SH-SY5Y (cell line): ENCODE measurements around the gene TRPC4AP.

Experiments
- GATA2 ChIP-seq: IDR thresholded peaks from 2 replicates; pipeline ENCODE4 v1.6.1; 2011; ENCODE audit warnings: mild to moderate bottlenecking, low read depth, low read length
- GATA3 ChIP-seq: IDR thresholded peaks from 2 replicates; pipeline ENCODE4 v1.6.1; 2011; ENCODE audit warnings: low read depth, mild to moderate bottlenecking, low read length, moderate library complexity

DNA sequence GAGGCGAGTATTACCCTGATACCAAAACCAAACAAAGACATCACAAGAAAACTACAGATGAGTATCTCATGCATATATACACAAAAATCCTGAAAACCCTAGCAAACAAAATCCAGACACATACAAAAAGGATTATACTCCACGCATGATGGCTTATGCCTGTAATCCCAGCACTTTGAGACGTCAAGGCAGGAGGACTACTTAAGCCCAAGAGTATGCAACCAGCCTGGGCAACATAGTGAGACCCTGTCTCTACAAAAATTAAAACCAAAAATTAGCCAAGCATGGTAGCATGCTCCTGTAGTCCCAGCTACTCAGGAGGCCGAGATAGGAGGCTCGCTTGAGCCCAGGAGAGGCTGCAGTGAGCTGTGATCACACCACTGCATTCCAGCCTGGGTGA, 32.4 kb downstream of the TRPC4AP start:
- TF ChIP-seq GATA3 (no peak), GATA2 (no peak)
